ENCODE measurements around the gene TXNL4A.

The TXNL4A gene

DNA sequence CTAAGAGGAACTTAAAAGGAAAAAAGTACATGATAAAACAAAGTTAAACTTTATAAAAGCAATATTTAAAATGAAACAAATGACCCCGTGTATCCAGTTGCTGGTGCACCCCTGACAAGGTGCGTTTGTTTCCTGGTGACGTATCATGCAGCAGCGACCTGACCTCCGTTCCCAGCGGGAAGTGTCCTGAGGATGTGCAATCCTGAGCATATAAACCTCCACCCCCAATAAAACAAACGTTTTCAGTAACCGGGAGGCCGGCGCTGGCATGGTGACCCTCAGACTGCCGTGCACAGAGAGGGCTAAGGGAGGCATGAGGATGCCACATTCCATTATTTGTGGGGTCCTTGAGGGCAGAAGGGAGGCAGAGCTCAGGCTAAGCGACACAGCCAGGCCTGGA lies 51.7 kb downstream of the TXNL4A start:
- DNase-seq (ENCODE audit: low spot score) = no peak
- TF ChIP-seq, protein P1, sequence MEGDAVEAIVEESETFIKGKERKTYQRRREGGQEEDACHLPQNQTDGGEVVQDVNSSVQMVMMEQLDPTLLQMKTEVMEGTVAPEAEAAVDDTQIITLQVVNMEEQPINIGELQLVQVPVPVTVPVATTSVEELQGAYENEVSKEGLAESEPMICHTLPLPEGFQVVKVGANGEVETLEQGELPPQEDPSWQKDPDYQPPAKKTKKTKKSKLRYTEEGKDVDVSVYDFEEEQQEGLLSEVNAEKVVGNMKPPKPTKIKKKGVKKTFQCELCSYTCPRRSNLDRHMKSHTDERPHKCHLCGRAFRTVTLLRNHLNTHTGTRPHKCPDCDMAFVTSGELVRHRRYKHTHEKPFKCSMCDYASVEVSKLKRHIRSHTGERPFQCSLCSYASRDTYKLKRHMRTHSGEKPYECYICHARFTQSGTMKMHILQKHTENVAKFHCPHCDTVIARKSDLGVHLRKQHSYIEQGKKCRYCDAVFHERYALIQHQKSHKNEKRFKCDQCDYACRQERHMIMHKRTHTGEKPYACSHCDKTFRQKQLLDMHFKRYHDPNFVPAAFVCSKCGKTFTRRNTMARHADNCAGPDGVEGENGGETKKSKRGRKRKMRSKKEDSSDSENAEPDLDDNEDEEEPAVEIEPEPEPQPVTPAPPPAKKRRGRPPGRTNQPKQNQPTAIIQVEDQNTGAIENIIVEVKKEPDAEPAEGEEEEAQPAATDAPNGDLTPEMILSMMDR (IDR thresholded peaks at IDR 0.05; ENCODE audit: borderline replicate concordance, control extremely low read depth, extremely low read depth, insufficient read depth, missing control alignments) = no peak
- in situ Hi-C loops (cut with MboI; ENCODE audit: low sequenced_read_pairs, unreplicated experiment) = no loop called here

DNA sequence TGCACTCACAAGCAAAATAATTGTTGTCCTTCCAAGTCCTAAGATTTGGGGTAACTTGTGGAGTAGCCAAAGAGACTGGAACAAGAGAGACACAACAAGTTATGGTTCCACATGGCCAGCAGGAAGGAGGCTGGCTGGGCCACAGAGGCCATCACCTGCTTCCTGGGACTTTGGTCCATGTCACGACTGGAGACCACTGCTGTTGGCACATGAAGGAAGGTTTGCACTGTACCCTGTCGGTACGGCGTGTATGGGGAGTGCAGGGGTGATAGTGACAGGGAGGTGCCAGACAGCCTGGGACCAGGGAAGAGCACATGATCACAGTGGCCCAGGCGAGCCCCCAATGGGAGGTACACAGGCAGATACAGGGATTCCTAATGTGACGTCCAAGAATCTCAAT lies 52.4 kb downstream of the TXNL4A start:
- in situ Hi-C loops (cut with MboI; ENCODE audit: low sequenced_read_pairs, unreplicated experiment) = no loop called here
- DNase-seq (ENCODE audit: low spot score) = no peak
- TF ChIP-seq, protein P1 (IDR thresholded peaks at IDR 0.05; ENCODE audit: borderline replicate concordance, control extremely low read depth, extremely low read depth, insufficient read depth, missing control alignments) = no peak

DNA sequence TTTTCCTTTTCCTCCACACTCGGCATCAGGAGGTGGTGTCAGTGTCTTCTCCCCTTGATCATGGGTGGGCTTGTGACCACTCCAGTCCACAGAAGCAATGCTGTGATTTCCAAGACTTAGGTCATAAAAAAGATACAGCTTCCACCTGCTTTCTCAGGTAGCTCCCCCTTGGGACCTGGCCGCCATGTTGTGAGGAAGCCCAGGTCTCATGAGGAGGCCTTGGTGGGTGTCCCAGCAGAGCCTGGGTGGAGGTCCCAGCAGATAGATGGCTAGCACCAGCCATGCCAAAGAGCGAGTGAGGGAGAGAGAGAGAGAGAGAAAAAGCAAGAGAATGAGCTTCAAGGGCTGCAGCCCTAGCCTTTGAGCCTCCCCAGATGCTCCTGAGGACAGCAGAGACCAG lies 52.9 kb downstream of the TXNL4A start:
- DNase-seq (ENCODE audit: low spot score) = no peak
- TF ChIP-seq, protein P1 (IDR thresholded peaks at IDR 0.05; ENCODE audit: borderline replicate concordance, control extremely low read depth, extremely low read depth, insufficient read depth, missing control alignments) = no peak
- in situ Hi-C loops (cut with MboI; ENCODE audit: low sequenced_read_pairs, unreplicated experiment) = no loop called here

DNA sequence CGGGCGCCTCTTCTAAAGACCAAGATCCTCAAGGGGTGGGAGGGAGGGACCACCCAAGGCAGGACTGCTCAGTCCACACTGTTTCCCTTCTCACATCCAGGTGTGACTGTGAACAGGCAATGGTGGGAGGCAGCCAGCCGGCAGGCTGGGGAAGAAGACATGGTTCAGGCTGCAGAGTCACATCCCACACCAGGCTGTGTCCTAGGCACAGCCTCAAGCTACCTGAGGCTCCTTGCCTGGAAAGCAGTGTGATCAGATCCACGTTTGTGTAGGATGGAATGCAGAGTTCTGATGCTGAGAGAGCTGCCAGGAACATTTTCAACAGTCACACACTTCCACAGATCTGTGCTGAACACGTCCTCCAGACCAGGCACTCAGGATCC lies 53.3 kb downstream of the TXNL4A start:
- TF ChIP-seq, protein P1 (IDR thresholded peaks at IDR 0.05; ENCODE audit: borderline replicate concordance, control extremely low read depth, extremely low read depth, insufficient read depth, missing control alignments) = no peak

DNA sequence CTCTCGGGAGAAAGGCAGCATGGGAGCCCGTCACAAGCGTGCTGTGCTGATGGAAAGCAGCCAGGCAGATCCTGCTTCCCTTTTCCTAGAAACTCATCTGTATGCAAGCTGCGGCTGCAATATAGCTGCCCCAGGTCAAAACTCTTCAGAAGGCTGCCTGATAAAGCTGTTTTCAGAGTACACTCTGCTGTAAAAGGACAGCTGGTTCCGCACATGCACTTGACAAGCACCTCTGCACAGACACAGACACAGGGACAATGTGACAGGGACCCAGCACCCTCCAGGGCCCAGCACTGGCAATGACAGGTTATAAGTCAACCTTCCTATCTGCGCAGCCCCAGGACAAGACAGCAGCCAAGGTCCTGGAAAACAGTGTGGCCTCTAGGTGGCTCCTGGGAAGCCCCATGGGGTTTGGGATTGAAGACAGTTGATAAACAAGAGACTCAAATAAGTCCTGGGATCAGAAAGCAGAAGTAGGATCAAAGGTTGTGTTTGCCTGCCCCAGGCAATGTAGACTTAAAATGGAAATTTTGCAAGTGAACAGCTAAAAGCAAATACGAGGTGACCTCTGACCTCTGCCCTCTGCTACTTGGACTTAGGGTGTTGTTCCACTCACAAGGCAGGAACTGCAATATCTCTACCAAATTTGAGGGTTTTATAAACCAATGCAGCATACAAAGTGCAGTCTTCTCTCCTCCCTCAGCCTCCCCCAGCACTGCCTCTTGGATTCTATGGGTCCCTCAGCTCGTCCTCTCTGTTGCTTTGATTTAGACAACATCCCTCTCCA lies 53.9 kb downstream of the TXNL4A start:
- TF ChIP-seq, protein P1 (IDR thresholded peaks at IDR 0.05; ENCODE audit: borderline replicate concordance, control extremely low read depth, extremely low read depth, insufficient read depth, missing control alignments) = no peak
- DNase-seq (ENCODE audit: low spot score) = no peak
- in situ Hi-C loops (cut with MboI; ENCODE audit: low sequenced_read_pairs, unreplicated experiment) = no loop called here

More for the DNA sequence above, 53.3 kb downstream of the TXNL4A start:
- in situ Hi-C loops (cut with MboI; ENCODE audit: low sequenced_read_pairs, unreplicated experiment) = no loop called here
- DNase-seq (ENCODE audit: low spot score) = no peak

DNA sequence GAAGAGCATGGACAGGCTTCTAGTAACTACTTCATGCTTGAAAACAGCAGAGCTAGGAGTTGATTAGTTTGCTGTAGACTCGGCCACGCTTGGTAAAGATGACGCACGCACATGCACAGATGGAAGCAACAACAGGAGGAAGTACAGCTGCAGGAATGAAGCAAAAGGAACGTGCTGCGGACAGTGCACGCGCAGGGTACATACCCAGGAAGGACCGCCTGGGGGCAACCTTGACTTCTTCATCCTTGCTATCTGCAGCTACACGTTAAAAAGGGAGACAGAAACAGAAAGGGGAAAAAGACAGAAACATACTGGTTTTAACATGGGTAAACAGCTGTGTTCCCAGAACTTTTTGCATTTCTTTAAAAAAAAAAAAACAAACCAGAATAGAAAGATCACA lies 54.6 kb downstream of the TXNL4A start:
- in situ Hi-C loops (cut with MboI; ENCODE audit: low sequenced_read_pairs, unreplicated experiment) = no loop called here
- TF ChIP-seq, protein P1 (IDR thresholded peaks at IDR 0.05; ENCODE audit: borderline replicate concordance, control extremely low read depth, extremely low read depth, insufficient read depth, missing control alignments) = no peak
- no peak for DNase-seq (ENCODE audit: low spot score)
